COR-L47 (cell line): ENCODE data around the gene CD274.
"Not testable (repeated sequence)": the region's sequence is repeated elsewhere in the genome, so short reads cannot be mapped to it uniquely, and the experiment has no call there.

Experiments
- DNase-seq: peaks from one replicate; lab custom pipeline; 2025; lab: John Stamatoyannopoulos, UW

Gene CD274

DNA sequence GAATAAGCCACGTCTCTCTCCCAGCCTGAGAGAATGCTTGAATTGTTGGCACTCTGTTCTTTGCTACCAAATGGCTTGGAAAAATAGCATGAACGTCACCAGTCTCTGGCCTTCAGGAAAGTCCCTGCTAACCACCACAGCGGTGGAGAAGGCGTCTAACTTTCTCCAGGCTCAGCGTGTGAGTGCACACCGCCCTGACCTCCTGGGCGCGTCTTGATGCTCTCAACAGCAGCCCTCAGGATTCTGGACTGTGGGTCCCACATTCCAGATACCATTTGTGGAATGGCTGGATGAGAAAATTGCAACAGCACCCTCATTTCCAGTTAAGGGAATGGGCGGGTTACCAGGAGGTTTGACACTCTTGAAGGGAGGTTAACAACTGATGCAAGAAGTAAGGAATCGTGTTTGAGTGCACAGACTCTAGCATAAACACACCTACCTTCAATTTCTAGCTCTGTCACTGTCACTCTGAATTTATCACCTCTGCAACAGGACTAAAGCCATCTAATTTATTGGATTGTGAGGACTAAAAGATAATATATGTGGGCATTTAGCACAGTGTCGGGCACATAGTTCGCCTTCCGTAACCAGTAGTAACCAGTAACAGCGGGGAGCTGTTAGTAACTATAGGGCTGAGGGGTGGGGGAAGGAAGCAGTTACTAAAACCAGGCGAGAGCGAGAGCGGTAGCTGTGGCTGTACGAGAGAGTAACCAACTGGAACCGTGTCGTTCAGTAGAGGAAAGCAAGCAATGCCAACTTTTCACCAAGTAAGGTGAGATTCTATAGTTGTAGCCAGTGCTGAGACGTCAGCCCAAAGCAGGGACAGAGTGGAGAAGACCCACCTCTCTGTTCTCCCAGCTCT is 11.8 kb upstream of the CD274 start:
- DNase-seq, result no peak

GRCh38 chr9:5440426-5440825 is 9.9 kb upstream of the CD274 start:
- no peak for DNase-seq

DNA sequence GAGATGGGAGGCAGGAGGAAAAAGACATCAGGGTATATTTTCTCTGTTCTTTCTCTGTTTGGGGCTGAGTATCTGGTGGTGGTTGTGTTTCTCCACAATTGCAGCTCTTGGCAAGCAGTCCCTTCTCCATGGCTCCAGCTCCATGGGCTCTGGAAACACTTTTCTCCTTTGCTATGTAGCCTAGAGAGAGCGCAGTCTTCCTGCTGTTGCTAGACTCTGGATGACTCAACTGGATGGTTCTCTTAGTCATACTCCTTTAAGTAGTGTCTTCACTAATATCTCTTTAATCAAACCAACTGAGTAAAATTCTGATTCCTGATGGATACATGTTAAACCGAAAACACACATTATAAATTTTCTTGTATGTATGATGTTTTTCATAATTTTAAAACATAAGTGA is 9.3 kb upstream of the CD274 start:
- DNase-seq, result no peak

GRCh38 chr9:5442400-5443011 is 7.8 kb upstream of the CD274 start:
- DNase-seq, result peak; percentile 23

GRCh38 chr9:5443850-5444249 is 6.5 kb upstream of the CD274 start:
- DNase-seq, result no peak

GRCh38 chr9:5445096-5445495 is 5.2 kb upstream of the CD274 start:
- not testable (repeated sequence) for DNase-seq

GRCh38 chr9:5445886-5446285 is 4.5 kb upstream of the CD274 start:
- no peak for DNase-seq

- no peak for DNase-seq
Observed at GRCh38 chr9:5446451-5447236, 3.7 kb upstream of the CD274 start.

- DNase-seq, result no peak
Observed at GRCh38 chr9:5447337-5447736, 3.0 kb upstream of the CD274 start.

DNA sequence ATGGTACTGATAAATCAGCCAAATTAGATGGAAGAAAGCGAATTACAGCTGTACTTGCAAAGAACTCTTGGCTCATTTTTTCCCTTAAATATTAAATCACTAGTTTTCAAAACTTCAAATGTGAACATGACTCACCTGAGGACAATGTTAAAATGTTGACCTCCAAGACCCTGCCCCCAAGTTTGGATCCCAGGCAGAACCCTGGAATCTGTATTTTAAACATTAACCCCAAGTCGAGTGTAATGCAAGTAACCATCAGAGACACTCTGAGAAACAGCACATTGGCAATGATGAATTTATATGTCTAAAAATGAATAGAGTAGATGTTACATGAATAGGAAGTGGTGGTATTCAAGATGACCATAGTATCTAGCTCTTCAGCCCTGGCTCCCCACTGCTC is 2.3 kb upstream of the CD274 start:
- DNase-seq, result no peak

DNA sequence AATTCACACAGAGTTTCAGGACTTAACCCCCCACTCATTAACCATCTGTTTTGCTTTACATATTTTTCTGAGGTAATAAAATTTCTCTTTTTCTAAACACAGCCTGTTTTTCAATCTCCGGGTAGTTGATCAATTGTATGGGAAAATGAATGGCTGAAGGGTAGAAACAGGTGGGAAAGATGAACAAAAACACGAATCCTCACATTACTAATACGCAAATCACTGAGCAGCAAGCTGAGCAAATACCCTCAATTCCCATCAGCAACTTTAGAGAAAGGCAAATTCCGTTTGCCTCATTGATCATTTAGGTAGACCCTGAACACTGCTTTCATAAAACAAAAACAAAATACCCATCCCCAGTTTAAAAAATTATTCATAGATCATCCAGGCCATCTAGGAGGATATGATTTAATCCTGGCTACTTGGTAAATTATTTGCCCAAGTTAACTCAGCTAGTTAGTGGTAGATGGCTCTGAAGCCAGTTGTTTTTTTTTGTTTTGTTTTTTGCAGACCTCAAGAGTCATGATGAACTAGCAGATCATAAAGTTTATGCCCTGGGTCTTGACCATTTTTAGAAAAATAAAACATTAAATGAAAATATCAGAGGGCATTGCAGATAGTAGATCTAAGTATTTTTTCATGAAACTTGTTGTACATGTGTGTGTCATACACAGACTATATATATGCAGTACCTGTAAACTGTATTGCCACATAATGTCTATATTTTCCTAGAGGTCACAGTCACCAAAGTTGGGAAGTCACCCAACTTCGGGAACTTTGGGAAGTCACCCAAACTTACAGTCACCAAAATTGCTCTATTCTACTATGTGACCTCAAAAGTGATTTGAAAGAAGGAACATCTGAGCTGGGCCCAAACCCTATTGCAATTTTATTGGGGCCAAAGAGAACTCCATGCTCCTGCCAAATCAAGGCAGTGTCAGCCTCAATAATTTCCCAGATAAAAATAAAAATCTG is 1.6 kb upstream of the CD274 start:
- DNase-seq, result no peak

DNA sequence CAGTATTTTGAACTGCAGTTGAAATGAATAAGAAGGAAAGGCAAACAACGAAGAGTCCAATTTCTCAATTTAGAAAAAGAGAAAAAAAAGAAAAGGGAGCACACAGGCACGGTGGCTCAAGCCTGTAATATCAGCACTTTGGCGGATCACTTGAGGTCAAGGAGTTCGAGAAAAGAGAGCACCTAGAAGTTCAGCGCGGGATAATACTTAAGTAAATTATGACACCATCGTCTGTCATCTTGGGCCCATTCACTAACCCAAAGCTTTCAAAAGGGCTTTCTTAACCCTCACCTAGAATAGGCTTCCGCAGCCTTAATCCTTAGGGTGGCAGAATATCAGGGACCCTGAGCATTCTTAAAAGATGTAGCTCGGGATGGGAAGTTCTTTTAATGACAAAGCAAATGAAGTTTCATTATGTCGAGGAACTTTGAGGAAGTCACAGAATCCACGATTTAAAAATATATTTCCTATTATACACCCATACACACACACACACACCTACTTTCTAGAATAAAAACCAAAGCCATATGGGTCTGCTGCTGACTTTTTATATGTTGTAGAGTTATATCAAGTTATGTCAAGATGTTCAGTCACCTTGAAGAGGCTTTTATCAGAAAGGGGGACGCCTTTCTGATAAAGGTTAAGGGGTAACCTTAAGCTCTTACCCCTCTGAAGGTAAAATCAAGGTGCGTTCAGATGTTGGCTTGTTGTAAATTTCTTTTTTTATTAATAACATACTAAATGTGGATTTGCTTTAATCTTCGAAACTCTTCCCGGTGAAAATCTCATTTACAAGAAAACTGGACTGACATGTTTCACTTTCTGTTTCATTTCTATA is 602 bp upstream of the CD274 start:
- no peak for DNase-seq

DNA sequence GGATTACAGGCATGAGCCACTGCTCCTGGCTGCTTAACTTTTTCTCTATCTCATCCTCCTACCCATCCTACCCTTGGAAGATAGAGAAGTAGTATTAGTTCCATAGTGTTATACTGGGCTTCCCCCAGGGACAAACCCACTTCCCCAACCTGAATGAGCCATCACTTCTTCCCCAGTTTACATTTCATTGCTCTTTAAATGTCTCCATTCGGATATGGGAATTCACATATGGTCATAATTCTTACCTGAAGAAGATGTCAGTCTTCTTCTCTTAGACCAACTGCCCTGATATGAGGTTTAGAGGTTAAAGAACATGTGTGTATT is 1.9 kb downstream of the CD274 start:
- no peak for DNase-seq

GRCh38 chr9:5453004-5453403 is 2.7 kb downstream of the CD274 start:
- no peak for DNase-seq

DNA sequence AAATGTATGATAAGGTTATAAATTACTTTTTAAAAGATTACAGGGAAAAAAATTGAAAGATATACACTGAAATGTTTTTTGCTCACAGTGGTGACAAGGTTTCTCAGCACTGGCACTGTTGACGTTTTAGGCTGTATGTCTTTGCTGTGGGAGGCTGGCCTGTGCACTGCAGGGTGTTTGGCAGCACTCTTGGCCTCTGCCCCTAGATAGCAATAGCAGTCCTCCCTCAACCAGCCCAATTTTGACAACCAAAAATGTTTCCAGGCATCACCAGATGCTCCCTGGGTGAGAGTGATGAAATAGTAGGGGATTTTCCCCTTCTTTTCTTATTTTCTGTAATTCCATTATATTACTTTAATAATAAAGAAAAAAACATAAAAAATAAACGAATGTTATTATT is 3.3 kb downstream of the CD274 start:
- no peak for DNase-seq

- DNase-seq, result no peak
Observed at GRCh38 chr9:5455181-5455580, 4.8 kb downstream of the CD274 start.

GRCh38 chr9:5459289-5459829 is 9.0 kb downstream of the CD274 start:
- no peak for DNase-seq

GRCh38 chr9:5460157-5460556 is 9.8 kb downstream of the CD274 start:
- no peak for DNase-seq

- DNase-seq, result not testable (repeated sequence)
Observed at GRCh38 chr9:5464831-5465330, 14.5 kb downstream of the CD274 start.

DNA sequence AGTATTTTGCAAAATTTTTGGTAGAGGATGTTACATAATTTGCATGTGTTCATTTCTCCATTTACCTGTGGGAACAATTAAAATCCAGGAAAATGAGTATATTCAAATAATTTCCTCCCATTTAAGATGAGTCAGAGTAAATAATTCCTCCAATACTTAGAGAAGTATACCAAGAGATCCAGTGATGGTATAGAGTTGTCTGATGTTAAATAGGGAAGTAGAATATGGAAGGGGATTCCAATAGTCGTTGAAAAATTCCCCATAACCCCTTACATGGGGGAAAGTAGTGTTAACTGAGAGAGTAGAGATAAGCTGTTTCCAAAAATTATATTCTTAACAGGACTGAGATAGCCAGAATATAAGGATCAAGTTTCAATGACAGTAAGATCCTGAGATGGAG is 15.7 kb downstream of the CD274 start:
- DNase-seq, result no peak
